GM12801 (cell line): ENCODE data around the gene CERK.

ENCODE experiments used
- TF ChIP-seq, protein P1 (sequence below): IDR thresholded peaks from one replicate; pipeline ENCODE4 v1.5.1; 2011; ENCODE audit warnings: control low read depth; ENCODE audit not compliant: insufficient read length; ENCODE audit errors: extremely low read depth

Gene CERK

DNA sequence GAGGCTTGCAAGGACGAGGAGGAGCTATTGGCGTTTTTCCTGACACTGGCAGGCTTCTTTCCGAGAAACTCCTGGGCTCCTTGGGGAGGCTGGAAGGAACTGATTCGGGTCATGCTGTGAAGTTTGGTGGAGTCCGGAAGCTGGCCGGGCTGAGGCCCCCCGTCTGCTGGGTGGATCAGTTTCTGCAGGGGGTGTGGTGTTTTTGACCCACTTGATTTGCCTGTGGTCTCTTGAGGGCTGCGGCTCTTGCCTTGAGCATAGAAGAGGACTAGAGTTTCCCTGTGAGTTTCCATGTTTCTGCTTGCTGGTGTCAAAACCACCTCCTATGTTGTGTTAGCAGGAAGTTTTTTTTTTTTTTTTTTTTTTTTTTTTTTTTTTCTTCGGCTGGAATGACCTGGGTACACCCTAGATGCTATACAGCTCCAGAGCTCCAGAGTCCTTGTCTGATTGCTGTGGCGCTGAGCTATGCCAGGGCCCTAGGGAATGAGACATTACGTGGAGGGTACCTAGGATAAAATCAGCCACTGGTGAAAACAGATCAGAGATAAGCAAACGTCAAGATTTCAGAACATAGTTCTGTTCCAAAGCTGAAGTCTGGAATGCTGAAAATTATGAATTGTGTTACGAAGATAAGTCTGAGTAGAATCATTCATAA, 25.1 kb upstream of the CERK start:
- TF ChIP-seq, protein P1, sequence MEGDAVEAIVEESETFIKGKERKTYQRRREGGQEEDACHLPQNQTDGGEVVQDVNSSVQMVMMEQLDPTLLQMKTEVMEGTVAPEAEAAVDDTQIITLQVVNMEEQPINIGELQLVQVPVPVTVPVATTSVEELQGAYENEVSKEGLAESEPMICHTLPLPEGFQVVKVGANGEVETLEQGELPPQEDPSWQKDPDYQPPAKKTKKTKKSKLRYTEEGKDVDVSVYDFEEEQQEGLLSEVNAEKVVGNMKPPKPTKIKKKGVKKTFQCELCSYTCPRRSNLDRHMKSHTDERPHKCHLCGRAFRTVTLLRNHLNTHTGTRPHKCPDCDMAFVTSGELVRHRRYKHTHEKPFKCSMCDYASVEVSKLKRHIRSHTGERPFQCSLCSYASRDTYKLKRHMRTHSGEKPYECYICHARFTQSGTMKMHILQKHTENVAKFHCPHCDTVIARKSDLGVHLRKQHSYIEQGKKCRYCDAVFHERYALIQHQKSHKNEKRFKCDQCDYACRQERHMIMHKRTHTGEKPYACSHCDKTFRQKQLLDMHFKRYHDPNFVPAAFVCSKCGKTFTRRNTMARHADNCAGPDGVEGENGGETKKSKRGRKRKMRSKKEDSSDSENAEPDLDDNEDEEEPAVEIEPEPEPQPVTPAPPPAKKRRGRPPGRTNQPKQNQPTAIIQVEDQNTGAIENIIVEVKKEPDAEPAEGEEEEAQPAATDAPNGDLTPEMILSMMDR: no peak

DNA sequence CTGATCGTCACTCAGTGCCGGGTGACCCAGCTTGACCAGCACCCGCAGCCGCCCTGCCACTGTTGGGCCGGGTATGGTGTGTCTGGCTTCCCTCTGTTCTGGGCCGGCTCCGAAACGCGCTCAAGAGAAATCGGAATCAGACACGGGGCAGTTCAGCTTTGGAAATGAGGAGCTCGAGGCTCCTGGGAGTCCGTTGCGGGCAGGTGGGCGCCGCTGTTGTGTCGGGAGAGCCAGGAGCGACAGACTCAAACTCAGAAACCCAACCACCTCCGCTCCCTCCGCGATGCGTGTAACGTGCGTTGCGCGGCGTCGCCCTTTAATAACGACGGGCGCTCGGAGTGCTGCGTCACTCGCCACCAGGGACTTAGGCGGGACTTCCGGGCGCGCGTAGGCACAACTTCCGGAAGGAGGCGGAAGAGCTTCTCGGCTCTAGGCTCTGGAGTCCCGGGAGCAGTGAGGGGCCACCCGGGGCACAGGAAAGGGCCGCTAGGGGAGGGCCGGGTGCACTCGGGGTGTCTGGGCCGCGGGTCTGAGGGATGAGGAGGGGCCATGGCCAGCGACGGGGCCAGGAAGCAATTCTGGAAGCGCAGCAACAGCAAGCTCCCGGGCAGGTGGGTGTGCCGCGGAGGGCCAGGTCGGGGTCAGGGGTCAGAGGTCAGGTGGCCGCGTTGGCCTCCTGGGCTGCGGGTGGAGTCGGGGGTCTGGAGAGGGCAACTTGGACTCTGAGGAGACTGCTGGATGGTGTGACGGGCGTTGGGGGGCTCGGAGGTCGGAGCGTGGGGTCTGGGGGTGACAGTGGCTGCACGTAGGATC, 24.4 kb upstream of the CERK start, which contains the start of gene TBC1D22A:
TSS of gene TBC1D22A (plus strand) at position 413 of the 813 bp plus-strand sequence. CDS start at position 550, 137 bp downstream.
- TF ChIP-seq, protein P1: no peak

- TF ChIP-seq, protein P1: no peak
These were observed 23.6 kb upstream of the CERK start for GRCh38 chr22:46761539-46762237.

- TF ChIP-seq, protein P1: no peak
These were observed 23.0 kb upstream of the CERK start for GRCh38 chr22:46761017-46761416.

- TF ChIP-seq, protein P1: no peak
These were observed 20.8 kb upstream of the CERK start for GRCh38 chr22:46758867-46759290.

- TF ChIP-seq, protein P1: no peak
These were observed 20.1 kb upstream of the CERK start for GRCh38 chr22:46758121-46758520.

DNA sequence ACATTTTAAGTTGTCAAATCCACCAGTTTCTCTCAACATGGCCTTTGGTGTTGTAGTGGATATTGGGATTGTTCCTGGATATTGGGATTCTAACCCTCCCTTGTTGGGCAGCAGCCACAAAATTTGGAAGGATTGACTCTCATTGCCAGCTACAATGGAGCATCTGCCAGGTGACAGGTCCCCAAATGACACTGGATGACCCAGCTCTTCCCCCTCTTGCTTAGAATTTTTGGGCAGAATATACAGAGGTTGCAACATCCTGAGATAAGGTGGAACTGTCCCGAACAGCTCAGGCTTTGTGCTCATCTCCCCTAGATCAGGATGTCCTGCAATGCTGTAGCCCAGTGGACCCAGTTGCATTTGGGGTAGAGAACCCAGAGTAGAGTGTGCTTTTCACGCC, 19.1 kb upstream of the CERK start:
- TF ChIP-seq, protein P1: no peak
